Measurements from ENCODE around the gene PTPRN2.

PTPRN2 gene

DNA sequence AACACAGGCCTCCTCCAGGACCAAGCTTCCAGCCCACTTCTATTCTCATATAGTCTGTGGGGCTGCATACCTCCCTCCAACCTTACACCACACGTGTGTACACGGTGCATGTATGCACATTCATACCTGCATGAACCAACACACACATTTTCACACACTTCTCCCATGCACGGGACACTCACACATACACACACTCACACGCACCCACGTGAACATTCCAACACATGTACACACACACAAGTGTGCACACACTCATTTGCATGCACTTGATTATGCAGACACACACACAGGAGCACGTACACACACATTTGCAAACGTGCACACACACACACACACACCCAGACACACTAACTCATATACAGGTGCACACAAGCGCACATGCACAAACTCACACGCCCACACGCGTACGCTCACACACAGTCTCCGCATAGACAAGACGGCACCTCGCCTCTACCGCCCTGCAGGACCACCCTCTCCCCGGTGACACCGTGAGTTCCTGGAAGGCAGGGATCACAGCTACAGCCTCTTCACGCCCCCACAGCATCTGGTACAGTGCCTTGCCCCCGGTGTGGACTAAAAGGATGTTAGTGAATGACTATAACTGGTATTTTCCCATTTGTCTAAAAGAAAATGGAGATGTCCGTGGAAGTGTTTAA is 263.8 kb downstream of the PTPRN2 start:
- Mint-ChIP-seq H3K4me1 (peaks cover 41% of the 10 kb centered on the region), H3K4me3 (no peak overlapping the region), H3K9me3 (no peaks in the 10 kb centered on the region), H3K36me3 (ENCODE audit: low read depth) (no peaks in the 10 kb centered on the region), H3K27ac (no peak overlapping the region), H3K27me3 (ENCODE audit: low read depth, poor library complexity) (peaks cover 13% of the 10 kb centered on the region)
- no peak for DNase-seq
- TF ChIP-seq, protein P1, sequence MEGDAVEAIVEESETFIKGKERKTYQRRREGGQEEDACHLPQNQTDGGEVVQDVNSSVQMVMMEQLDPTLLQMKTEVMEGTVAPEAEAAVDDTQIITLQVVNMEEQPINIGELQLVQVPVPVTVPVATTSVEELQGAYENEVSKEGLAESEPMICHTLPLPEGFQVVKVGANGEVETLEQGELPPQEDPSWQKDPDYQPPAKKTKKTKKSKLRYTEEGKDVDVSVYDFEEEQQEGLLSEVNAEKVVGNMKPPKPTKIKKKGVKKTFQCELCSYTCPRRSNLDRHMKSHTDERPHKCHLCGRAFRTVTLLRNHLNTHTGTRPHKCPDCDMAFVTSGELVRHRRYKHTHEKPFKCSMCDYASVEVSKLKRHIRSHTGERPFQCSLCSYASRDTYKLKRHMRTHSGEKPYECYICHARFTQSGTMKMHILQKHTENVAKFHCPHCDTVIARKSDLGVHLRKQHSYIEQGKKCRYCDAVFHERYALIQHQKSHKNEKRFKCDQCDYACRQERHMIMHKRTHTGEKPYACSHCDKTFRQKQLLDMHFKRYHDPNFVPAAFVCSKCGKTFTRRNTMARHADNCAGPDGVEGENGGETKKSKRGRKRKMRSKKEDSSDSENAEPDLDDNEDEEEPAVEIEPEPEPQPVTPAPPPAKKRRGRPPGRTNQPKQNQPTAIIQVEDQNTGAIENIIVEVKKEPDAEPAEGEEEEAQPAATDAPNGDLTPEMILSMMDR (IDR thresholded peaks at IDR 0.05), result no peak

DNA sequence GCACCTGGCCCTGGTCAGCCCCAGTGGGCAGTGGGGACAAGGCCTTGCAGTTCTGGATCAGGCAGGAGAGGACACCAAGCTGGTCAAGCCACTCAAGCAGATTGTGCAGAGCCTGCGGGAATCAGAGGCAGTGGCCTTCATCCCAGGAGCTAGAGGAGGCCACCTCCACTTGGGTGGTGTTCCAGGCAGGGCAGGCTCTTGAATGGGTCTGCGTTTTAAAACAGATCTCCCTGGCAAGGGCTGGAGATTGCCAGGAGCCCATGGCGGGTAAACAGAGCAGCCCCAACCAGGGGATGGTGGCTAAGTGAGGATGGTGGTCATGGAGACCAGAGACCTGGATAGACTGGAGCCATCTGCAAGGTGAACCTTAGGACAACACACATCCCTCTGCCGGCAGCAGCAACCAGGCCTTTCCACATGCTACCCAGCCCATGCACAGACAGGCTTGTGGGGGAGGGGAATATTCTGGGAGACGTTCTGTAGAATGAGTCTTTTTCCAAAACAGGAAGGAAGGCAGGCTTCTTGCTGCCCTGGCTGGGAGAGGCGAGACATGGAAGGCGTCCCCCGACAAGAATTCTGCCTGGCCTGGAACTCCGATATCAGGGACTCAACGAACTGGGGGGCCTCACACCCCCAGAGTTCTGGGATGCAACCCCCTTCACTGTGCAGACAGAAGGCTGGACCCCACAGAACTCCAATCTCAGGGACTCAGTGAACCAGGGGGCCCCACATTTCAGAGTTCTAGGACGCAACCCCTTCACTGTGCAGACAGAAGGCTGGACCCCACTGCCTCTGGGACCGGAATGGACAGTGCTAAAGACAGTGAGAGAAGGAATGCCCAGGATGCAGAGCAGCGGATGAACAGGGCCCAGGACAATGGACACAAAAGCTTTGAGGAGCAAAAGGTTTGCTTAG is 264.8 kb downstream of the PTPRN2 start:
- TF ChIP-seq, protein P1 (IDR thresholded peaks at IDR 0.05), result no peak
- Mint-ChIP-seq H3K4me3 (no peak overlapping the region), H3K4me1 (peaks cover 37% of the 10 kb centered on the region), H3K27me3 (ENCODE audit: low read depth, poor library complexity) (peaks cover 17% of the 10 kb centered on the region), H3K36me3 (ENCODE audit: low read depth) (no peaks in the 10 kb centered on the region), H3K27ac (no peak overlapping the region), H3K9me3 (no peaks in the 10 kb centered on the region)
- DNase-seq, result no peak

DNA sequence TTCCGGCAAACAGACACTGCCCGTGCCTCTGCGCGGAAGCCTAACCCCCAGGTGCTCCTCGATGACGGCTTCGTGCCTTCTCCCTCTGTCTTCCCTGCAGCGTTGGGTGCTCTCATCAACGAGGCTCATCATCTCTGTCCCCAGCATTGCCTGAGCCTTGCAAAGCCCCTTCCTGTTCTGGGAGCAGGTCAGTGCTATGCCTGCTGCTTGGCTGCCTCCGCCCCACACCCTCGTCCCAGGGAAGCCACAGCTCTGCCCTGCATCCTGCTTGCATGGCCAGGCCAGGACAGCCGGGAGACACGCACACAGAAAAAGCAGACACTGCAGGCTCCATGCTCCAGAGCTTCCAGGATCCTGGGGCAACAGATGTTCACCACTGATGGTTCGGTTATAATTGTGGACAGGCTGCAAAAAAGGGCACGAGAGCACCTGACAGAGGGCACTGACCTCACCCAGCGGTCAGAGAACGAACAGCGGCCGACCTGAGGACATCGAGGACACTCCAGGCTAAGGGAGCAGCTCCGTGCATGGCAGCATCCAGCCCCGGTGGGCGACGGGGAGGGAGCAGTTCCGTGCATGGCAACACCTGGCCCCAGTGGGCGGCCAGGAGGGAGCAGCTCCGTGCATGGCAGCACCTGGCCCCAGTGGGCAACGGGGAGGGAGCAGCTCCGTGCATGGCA is 265.5 kb downstream of the PTPRN2 start:
- Mint-ChIP-seq H3K27ac (no peak overlapping the region), H3K4me3 (no peak overlapping the region)
- no peak for DNase-seq

DNA sequence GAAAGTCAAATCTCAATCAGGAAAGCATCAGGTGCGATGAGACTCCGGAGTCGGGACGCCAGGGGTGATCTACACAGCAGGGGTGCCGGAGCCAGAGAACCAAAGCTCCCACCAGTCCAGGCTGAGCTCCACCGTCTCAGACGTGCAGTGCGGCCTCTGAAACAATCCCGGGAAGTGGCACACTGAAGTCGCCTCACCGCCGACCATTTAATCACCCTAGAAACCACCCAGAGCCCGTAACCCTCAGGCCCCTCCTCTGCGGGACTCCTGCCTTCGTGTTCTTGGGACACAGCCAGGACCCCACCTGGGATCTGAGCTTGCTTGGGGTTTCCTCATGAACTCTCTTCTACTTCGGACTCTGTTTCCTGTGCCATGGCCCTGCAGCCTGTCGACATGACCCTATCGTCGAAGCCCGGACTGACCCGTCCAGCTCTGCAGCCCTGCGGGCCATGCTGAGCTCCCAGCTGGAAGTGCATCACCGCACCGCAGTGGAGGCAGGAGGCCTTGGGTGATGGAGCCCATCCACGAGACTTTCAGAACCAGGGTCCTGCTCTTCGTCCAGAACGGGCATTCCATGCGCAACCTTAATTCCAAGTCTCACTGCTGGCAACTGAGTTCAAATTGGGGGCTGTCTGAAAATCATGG is 266.4 kb downstream of the PTPRN2 start:
- TF ChIP-seq, protein P1 (IDR thresholded peaks at IDR 0.05), result no peak
- no peak overlapping the region for H3K4me3 Mint-ChIP-seq
- no peak overlapping the region for H3K27ac Mint-ChIP-seq
- DNase-seq, result no peak
- peaks cover 22% of the 10 kb centered on the region for H3K27me3 Mint-ChIP-seq (ENCODE audit: low read depth, poor library complexity)
- peaks cover 27% of the 10 kb centered on the region for H3K4me1 Mint-ChIP-seq
- H3K9me3 Mint-ChIP-seq, result peaks cover 15% of the 10 kb centered on the region
- no peaks in the 10 kb centered on the region for H3K36me3 Mint-ChIP-seq (ENCODE audit: low read depth)

More for the DNA sequence above, 265.5 kb downstream of the PTPRN2 start:
- H3K9me3 Mint-ChIP-seq, result peaks cover 6% of the 10 kb centered on the region
- H3K36me3 Mint-ChIP-seq (ENCODE audit: low read depth), result no peaks in the 10 kb centered on the region
- TF ChIP-seq, protein P1 (IDR thresholded peaks at IDR 0.05), result no peak
- H3K27me3 Mint-ChIP-seq (ENCODE audit: low read depth, poor library complexity), result peaks cover 19% of the 10 kb centered on the region
- H3K4me1 Mint-ChIP-seq, result peaks cover 36% of the 10 kb centered on the region

DNA sequence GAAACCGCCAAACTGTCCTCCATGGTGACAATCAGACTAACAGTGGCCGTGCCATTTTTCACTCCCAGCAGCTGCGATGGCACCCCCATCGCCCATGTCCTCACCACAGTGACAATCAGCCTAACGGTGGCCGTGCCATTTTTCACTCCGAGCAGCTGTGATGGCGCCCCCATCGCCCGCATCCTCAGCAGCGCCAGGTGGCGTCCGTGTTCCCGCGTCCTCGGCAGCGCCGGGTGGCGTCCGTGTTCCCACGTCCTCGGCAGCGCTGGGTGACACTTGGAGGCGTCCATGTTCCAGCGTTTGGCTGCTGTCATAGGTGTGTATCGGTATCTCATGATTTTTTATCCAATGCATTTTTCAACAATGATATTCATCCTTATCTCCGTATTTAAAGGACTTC is 267.3 kb downstream of the PTPRN2 start:
- peaks cover 22% of the 10 kb centered on the region for H3K27me3 Mint-ChIP-seq (ENCODE audit: low read depth, poor library complexity)
- peaks cover 18% of the 10 kb centered on the region for H3K4me1 Mint-ChIP-seq
- no peak overlapping the region for H3K4me3 Mint-ChIP-seq
- TF ChIP-seq, protein P1 (IDR thresholded peaks at IDR 0.05), result no peak
- DNase-seq, result no peak
- peaks cover 23% of the 10 kb centered on the region for H3K9me3 Mint-ChIP-seq
- no peaks in the 10 kb centered on the region for H3K36me3 Mint-ChIP-seq (ENCODE audit: low read depth)
- H3K27ac Mint-ChIP-seq, result no peak overlapping the region

Measured in nephron progenitor cell (in vitro differentiated cells).